ENCODE data around the gene RANBP10. TPM values are rescaled to one million over a fixed set of nuclear protein-coding genes. Genes with fewer than 3 reads are reported as not detected.
A peak's percentile ranks its signal among the peaks of the same experiment; 100 is the strongest.

RANBP10 gene
- total and polyA plus RNA-seq, 10 of the 15 experiments (the other 5 are each of a cell fraction or from before 2014, with no cell fraction given) = 1.2 to 20.4 (median 10.8) TPM

DNA sequence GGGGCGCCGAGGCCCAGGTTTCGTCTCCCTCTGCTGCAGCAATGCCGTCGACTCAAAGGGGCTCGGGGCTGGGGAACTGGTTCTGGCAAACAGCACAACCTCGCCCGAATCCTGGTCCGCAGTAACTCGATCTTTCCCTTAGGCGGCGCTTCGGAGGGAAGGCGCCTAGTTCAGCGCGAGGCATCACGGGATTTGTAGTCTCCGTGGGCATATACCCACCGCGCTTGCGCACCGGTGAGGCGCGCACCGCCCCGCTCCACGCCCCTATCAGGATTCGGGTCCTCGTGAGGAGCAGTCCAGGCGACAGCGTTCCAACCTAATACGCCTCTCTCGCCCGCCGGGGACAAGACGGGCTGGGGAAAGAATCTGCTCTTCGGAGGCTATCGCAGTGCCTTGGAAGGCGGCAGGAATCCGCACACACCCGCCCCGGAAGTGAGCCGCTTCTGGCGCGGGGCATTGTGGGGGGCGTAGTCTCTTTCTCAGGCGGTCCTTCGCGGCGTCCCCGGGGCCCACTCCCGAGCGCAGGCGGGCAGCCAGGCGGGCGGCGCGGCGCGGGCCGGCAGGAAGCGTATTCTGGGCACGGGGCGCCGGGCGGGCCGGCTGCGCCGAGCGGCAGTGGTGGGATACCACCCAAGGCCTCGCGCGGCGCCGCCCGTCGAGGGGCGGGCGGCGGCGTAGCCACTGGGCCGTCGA is 35.6 kb upstream of the RANBP10 start, which contains the start of gene THAP11 (continued):
- TF ChIP-seq, protein P1, sequence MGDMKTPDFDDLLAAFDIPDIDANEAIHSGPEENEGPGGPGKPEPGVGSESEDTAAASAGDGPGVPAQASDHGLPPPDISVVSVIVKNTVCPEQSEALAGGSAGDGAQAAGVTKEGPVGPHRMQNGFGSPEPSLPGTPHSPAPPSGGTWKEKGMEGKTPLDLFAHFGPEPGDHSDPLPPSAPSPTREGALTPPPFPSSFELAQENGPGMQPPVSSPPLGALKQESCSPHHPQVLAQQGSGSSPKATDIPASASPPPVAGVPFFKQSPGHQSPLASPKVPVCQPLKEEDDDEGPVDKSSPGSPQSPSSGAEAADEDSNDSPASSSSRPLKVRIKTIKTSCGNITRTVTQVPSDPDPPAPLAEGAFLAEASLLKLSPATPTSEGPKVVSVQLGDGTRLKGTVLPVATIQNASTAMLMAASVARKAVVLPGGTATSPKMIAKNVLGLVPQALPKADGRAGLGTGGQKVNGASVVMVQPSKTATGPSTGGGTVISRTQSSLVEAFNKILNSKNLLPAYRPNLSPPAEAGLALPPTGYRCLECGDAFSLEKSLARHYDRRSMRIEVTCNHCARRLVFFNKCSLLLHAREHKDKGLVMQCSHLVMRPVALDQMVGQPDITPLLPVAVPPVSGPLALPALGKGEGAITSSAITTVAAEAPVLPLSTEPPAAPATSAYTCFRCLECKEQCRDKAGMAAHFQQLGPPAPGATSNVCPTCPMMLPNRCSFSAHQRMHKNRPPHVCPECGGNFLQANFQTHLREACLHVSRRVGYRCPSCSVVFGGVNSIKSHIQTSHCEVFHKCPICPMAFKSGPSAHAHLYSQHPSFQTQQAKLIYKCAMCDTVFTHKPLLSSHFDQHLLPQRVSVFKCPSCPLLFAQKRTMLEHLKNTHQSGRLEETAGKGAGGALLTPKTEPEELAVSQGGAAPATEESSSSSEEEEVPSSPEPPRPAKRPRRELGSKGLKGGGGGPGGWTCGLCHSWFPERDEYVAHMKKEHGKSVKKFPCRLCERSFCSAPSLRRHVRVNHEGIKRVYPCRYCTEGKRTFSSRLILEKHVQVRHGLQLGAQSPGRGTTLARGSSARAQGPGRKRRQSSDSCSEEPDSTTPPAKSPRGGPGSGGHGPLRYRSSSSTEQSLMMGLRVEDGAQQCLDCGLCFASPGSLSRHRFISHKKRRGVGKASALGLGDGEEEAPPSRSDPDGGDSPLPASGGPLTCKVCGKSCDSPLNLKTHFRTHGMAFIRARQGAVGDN (IDR thresholded peaks at IDR 0.05) = no peak; the same call in none of the 2 replicates
- peak; percentile 86 for TF ChIP-seq SIX5 (IDR thresholded peaks at IDR 0.05; ENCODE audit: low read depth, low read length, severe bottlenecking)
- TF ChIP-seq SMAD1 (IDR thresholded peaks at IDR 0.05; ENCODE audit: low read depth, partially characterized antibody) = no peak
- TF ChIP-seq, protein P2, sequence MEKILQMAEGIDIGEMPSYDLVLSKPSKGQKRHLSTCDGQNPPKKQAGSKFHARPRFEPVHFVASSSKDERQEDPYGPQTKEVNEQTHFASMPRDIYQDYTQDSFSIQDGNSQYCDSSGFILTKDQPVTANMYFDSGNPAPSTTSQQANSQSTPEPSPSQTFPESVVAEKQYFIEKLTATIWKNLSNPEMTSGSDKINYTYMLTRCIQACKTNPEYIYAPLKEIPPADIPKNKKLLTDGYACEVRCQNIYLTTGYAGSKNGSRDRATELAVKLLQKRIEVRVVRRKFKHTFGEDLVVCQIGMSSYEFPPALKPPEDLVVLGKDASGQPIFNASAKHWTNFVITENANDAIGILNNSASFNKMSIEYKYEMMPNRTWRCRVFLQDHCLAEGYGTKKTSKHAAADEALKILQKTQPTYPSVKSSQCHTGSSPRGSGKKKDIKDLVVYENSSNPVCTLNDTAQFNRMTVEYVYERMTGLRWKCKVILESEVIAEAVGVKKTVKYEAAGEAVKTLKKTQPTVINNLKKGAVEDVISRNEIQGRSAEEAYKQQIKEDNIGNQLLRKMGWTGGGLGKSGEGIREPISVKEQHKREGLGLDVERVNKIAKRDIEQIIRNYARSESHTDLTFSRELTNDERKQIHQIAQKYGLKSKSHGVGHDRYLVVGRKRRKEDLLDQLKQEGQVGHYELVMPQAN (conservative IDR thresholded peaks at IDR 0.05) = peak; percentile 88
- TF ChIP-seq EED (IDR thresholded peaks at IDR 0.05; ENCODE audit: low read depth) = no peak
- TF ChIP-seq TARDBP (IDR thresholded peaks at IDR 0.05; ENCODE audit: borderline replicate concordance) = 0 out of 2 replicates have a peak, but pooled peaks have one; percentile 35
- TF ChIP-seq RB1 (IDR thresholded peaks at IDR 0.05; ENCODE audit: borderline replicate concordance) = peak; percentile 28; the same call in 1 of the 2 replicates
- peak; percentile 89 for TF ChIP-seq ZNF217 (IDR thresholded peaks at IDR 0.05)
- peak; percentile 90 for TF ChIP-seq NRF1 (conservative IDR thresholded peaks at IDR 0.05; ENCODE audit: low read depth, low read length)
- peak; percentile 83 for TF ChIP-seq SREBF1 (IDR thresholded peaks at IDR 0.05; ENCODE audit: low read length)
- TF ChIP-seq, protein P3, sequence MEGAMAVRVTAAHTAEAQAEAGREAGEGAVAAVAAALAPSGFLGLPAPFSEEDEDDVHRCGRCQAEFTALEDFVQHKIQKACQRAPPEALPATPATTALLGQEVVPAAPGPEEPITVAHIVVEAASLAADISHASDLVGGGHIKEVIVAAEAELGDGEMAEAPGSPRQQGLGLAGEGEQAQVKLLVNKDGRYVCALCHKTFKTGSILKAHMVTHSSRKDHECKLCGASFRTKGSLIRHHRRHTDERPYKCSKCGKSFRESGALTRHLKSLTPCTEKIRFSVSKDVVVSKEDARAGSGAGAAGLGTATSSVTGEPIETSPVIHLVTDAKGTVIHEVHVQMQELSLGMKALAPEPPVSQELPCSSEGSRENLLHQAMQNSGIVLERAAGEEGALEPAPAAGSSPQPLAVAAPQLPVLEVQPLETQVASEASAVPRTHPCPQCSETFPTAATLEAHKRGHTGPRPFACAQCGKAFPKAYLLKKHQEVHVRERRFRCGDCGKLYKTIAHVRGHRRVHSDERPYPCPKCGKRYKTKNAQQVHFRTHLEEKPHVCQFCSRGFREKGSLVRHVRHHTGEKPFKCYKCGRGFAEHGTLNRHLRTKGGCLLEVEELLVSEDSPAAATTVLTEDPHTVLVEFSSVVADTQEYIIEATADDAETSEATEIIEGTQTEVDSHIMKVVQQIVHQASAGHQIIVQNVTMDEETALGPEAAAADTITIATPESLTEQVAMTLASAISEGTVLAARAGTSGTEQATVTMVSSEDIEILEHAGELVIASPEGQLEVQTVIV (IDR thresholded peaks at IDR 0.05; ENCODE audit: borderline replicate concordance, partially characterized antibody) = peak; percentile 36
- TF ChIP-seq SMAD5 (IDR thresholded peaks at IDR 0.05; ENCODE audit: low read depth) = no peak
- TF ChIP-seq, protein P4, sequence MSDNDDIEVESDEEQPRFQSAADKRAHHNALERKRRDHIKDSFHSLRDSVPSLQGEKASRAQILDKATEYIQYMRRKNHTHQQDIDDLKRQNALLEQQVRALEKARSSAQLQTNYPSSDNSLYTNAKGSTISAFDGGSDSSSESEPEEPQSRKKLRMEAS (IDR thresholded peaks at IDR 0.05; ENCODE audit: low read depth, low read length) = no peak; the same call in 1 of the 2 replicates
- peak; percentile 75; the same call in 1 of the 2 replicates for TF ChIP-seq CREM (IDR thresholded peaks at IDR 0.05; ENCODE audit: low read depth)
- 0 out of 4 replicates have a peak, but pooled peaks of 1 of the 2 experiments have one; percentile 11 for TF ChIP-seq BHLHE40 (IDR thresholded peaks at IDR 0.05; ENCODE audit: borderline replicate concordance in 1 of 2, low read depth in 2 of 2, low read length in 1 of 2)
- peak; percentile 49 for TF ChIP-seq DPF2 (IDR thresholded peaks at IDR 0.05)
- TF ChIP-seq GABPA (IDR thresholded peaks at IDR 0.05; ENCODE audit: low read depth) = peak; percentile 88
- peak; percentile 82 for TF ChIP-seq GATAD2B (conservative IDR thresholded peaks at IDR 0.05; ENCODE audit: low read depth)
- TF ChIP-seq KDM1A (IDR thresholded peaks at IDR 0.05; ENCODE audit: borderline replicate concordance) = no peak
- TF ChIP-seq, protein P5, sequence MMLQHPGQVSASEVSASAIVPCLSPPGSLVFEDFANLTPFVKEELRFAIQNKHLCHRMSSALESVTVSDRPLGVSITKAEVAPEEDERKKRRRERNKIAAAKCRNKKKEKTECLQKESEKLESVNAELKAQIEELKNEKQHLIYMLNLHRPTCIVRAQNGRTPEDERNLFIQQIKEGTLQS (IDR thresholded peaks at IDR 0.05; ENCODE audit: borderline replicate concordance, extremely low read depth, low read depth, low read length) = peak; percentile 39; the same call in 1 of the 2 replicates
- TF ChIP-seq SPI1 (IDR thresholded peaks at IDR 0.05; ENCODE audit: borderline replicate concordance, insufficient read depth, low read depth, low read length) = peak; percentile 45; the same call in 1 of the 2 replicates
